Measurements from ENCODE around the gene AP5Z1.

DNA sequence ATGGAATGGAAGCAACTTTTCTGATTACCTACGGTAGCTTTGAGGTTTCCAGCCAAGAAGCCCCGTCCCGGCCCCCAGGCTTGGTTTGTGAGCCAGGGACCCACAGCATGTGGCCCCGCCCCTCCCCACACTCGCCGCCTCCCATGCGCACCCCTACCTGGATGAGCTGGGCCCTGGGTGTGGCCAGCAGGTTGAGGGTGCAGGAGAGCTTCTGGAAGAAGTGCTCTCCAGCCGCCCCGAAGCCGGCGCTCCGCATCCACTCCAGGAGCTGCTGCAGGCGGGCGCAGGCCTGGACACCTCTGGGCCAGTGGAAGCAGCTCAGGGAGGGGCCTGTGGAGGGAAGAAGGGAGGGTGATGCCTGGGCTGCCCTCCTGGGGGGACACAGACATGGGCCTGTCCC, 39.7 kb downstream of the AP5Z1 start:
- TF ChIP-seq, protein P1, sequence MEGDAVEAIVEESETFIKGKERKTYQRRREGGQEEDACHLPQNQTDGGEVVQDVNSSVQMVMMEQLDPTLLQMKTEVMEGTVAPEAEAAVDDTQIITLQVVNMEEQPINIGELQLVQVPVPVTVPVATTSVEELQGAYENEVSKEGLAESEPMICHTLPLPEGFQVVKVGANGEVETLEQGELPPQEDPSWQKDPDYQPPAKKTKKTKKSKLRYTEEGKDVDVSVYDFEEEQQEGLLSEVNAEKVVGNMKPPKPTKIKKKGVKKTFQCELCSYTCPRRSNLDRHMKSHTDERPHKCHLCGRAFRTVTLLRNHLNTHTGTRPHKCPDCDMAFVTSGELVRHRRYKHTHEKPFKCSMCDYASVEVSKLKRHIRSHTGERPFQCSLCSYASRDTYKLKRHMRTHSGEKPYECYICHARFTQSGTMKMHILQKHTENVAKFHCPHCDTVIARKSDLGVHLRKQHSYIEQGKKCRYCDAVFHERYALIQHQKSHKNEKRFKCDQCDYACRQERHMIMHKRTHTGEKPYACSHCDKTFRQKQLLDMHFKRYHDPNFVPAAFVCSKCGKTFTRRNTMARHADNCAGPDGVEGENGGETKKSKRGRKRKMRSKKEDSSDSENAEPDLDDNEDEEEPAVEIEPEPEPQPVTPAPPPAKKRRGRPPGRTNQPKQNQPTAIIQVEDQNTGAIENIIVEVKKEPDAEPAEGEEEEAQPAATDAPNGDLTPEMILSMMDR (IDR thresholded peaks at IDR 0.05) = no peak
- TF ChIP-seq POLR2A (IDR thresholded peaks at IDR 0.05) = no peak

All from uterus (tissue), 2 donors.